ENCODE data around the gene PHYHD1. TPM values are rescaled to one million over a fixed set of nuclear protein-coding genes. Genes with fewer than 3 reads are reported as not detected.

The PHYHD1 gene
- total and polyA plus RNA-seq, 2 of the 13 experiments (the other 11 are each of a cell fraction or from before 2014, with no cell fraction given): 10.6 to 25.3 TPM

DNA sequence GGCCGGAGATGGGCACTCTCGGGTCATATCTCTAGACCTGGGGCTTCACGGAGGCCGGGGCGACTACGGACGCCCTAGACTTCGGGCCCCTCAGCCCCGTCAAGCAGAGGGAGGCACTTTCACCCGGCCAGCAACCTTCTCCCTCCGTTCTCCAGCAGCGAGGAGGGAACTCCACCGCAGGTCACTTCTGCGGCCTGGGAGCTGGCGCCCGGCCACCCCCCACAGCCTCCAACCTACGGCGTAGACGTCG is 26.4 kb downstream of the PHYHD1 start (continued):
- TF ChIP-seq, protein P1, sequence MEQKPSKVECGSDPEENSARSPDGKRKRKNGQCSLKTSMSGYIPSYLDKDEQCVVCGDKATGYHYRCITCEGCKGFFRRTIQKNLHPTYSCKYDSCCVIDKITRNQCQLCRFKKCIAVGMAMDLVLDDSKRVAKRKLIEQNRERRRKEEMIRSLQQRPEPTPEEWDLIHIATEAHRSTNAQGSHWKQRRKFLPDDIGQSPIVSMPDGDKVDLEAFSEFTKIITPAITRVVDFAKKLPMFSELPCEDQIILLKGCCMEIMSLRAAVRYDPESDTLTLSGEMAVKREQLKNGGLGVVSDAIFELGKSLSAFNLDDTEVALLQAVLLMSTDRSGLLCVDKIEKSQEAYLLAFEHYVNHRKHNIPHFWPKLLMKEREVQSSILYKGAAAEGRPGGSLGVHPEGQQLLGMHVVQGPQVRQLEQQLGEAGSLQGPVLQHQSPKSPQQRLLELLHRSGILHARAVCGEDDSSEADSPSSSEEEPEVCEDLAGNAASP (CRISPR knock-in tag; IDR thresholded peaks at IDR 0.05; ENCODE audit: borderline replicate concordance): no peak
- TF ChIP-seq ZNF431 (CRISPR knock-in tag; IDR thresholded peaks at IDR 0.05; ENCODE audit: borderline replicate concordance, low read depth): no peak
- TF ChIP-seq, protein P2, sequence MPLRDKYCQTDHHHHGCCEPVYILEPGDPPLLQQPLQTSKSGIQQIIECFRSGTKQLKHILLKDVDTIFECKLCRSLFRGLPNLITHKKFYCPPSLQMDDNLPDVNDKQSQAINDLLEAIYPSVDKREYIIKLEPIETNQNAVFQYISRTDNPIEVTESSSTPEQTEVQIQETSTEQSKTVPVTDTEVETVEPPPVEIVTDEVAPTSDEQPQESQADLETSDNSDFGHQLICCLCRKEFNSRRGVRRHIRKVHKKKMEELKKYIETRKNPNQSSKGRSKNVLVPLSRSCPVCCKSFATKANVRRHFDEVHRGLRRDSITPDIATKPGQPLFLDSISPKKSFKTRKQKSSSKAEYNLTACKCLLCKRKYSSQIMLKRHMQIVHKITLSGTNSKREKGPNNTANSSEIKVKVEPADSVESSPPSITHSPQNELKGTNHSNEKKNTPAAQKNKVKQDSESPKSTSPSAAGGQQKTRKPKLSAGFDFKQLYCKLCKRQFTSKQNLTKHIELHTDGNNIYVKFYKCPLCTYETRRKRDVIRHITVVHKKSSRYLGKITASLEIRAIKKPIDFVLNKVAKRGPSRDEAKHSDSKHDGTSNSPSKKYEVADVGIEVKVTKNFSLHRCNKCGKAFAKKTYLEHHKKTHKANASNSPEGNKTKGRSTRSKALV (CRISPR knock-in tag; IDR thresholded peaks at IDR 0.05): no peak
- TF ChIP-seq, protein P3, sequence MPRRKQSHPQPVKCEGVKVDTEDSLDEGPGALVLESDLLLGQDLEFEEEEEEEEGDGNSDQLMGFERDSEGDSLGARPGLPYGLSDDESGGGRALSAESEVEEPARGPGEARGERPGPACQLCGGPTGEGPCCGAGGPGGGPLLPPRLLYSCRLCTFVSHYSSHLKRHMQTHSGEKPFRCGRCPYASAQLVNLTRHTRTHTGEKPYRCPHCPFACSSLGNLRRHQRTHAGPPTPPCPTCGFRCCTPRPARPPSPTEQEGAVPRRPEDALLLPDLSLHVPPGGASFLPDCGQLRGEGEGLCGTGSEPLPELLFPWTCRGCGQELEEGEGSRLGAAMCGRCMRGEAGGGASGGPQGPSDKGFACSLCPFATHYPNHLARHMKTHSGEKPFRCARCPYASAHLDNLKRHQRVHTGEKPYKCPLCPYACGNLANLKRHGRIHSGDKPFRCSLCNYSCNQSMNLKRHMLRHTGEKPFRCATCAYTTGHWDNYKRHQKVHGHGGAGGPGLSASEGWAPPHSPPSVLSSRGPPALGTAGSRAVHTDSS (CRISPR knock-in tag; conservative IDR thresholded peaks at IDR 0.05): no peak
- TF ChIP-seq, protein P4, sequence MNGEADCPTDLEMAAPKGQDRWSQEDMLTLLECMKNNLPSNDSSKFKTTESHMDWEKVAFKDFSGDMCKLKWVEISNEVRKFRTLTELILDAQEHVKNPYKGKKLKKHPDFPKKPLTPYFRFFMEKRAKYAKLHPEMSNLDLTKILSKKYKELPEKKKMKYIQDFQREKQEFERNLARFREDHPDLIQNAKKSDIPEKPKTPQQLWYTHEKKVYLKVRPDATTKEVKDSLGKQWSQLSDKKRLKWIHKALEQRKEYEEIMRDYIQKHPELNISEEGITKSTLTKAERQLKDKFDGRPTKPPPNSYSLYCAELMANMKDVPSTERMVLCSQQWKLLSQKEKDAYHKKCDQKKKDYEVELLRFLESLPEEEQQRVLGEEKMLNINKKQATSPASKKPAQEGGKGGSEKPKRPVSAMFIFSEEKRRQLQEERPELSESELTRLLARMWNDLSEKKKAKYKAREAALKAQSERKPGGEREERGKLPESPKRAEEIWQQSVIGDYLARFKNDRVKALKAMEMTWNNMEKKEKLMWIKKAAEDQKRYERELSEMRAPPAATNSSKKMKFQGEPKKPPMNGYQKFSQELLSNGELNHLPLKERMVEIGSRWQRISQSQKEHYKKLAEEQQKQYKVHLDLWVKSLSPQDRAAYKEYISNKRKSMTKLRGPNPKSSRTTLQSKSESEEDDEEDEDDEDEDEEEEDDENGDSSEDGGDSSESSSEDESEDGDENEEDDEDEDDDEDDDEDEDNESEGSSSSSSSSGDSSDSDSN (CRISPR knock-in tag; IDR thresholded peaks at IDR 0.05): no peak; the same call in 1 of the 2 replicates
- no peak for TF ChIP-seq ZFP62 (CRISPR knock-in tag; IDR thresholded peaks at IDR 0.05)
- TF ChIP-seq, protein P5, sequence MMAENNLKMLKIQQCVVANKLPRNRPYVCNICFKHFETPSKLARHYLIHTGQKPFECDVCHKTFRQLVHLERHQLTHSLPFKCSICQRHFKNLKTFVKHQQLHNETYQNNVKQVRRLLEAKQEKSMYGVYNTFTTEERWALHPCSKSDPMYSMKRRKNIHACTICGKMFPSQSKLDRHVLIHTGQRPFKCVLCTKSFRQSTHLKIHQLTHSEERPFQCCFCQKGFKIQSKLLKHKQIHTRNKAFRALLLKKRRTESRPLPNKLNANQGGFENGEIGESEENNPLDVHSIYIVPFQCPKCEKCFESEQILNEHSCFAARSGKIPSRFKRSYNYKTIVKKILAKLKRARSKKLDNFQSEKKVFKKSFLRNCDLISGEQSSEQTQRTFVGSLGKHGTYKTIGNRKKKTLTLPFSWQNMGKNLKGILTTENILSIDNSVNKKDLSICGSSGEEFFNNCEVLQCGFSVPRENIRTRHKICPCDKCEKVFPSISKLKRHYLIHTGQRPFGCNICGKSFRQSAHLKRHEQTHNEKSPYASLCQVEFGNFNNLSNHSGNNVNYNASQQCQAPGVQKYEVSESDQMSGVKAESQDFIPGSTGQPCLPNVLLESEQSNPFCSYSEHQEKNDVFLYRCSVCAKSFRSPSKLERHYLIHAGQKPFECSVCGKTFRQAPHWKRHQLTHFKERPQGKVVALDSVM (CRISPR knock-in tag; IDR thresholded peaks at IDR 0.05): no peak
- TF ChIP-seq TOE1 (CRISPR knock-in tag; IDR thresholded peaks at IDR 0.05): no peak
- TF ChIP-seq NCOA1 (CRISPR knock-in tag; IDR thresholded peaks at IDR 0.05): peak; percentile 73; the same call in 1 of the 2 replicates
- TF ChIP-seq FOSL1 (CRISPR knock-in tag; IDR thresholded peaks at IDR 0.05; ENCODE audit: borderline replicate concordance): no peak
- no peak for TF ChIP-seq ZMYM4 (CRISPR knock-in tag; IDR thresholded peaks at IDR 0.05)
- no peak for TF ChIP-seq TP53 (CRISPR knock-in tag; conservative IDR thresholded peaks at IDR 0.05)
- TF ChIP-seq ZNF543 (CRISPR knock-in tag; IDR thresholded peaks at IDR 0.05): no peak
- no peak for TF ChIP-seq MAFK (conservative IDR thresholded peaks at IDR 0.05 in 1 of 2, IDR thresholded peaks at IDR 0.05 in 1 of 2; ENCODE audit: low read length in 2 of 2)
- TF ChIP-seq, protein P6, sequence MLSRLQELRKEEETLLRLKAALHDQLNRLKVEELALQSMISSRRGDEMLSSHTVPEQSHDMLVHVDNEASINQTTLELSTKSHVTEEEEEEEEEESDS (CRISPR knock-in tag; IDR thresholded peaks at IDR 0.05; ENCODE audit: borderline replicate concordance): no peak
- TF ChIP-seq AGO1 (IDR thresholded peaks at IDR 0.05; ENCODE audit: low read depth, low read length, poor library complexity, severe bottlenecking): no peak
- TF ChIP-seq ZNF746 (CRISPR knock-in tag; IDR thresholded peaks at IDR 0.05): 0 out of 2 replicates have a peak, but pooled peaks have one; percentile 6
- no peak for TF ChIP-seq MXD4 (CRISPR knock-in tag; IDR thresholded peaks at IDR 0.05)
- TF ChIP-seq, protein P7, sequence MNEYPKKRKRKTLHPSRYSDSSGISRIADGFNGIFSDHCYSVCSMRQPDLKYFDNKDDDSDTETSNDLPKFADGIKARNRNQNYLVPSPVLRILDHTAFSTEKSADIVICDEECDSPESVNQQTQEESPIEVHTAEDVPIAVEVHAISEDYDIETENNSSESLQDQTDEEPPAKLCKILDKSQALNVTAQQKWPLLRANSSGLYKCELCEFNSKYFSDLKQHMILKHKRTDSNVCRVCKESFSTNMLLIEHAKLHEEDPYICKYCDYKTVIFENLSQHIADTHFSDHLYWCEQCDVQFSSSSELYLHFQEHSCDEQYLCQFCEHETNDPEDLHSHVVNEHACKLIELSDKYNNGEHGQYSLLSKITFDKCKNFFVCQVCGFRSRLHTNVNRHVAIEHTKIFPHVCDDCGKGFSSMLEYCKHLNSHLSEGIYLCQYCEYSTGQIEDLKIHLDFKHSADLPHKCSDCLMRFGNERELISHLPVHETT (CRISPR knock-in tag; conservative IDR thresholded peaks at IDR 0.05): no peak
- TF ChIP-seq ZNF3 (CRISPR knock-in tag; IDR thresholded peaks at IDR 0.05): no peak
- no peak for TF ChIP-seq NFIC (IDR thresholded peaks at IDR 0.05; ENCODE audit: low read length)
